ENCODE results near the gene MAML2.

GRCh38 chr11:95984072-95984471, 358.9 kb downstream of the MAML2 start:
- TF ChIP-seq CTCF (conservative IDR thresholded peaks at IDR 0.05), result no peak
- no peak for TF ChIP-seq ZFX (IDR thresholded peaks at IDR 0.05)

Measured in C4-2B (cell line).